IMR-90 (cell line): ENCODE measurements around the gene TMIGD1.

Experiments used
- CTCF ChIP-seq: conservative IDR thresholded peaks from 2 replicates; pipeline ENCODE4 v1.5.1; 2012; ENCODE audit warnings: mild to moderate bottlenecking, low read depth, low read length, improper control_type of control experiment
- MAZ ChIP-seq: IDR thresholded peaks from 2 replicates; pipeline ENCODE4 v1.6.1; 2012; ENCODE audit warnings: low read depth, mild to moderate bottlenecking, low read length, improper control_type of control experiment, moderate library complexity, borderline replicate concordance
- POLR2A ChIP-seq: IDR thresholded peaks from 2 replicates; pipeline ENCODE4 v1.6.1; 2012; ENCODE audit warnings: mild to moderate bottlenecking, low read depth, low read length

DNA sequence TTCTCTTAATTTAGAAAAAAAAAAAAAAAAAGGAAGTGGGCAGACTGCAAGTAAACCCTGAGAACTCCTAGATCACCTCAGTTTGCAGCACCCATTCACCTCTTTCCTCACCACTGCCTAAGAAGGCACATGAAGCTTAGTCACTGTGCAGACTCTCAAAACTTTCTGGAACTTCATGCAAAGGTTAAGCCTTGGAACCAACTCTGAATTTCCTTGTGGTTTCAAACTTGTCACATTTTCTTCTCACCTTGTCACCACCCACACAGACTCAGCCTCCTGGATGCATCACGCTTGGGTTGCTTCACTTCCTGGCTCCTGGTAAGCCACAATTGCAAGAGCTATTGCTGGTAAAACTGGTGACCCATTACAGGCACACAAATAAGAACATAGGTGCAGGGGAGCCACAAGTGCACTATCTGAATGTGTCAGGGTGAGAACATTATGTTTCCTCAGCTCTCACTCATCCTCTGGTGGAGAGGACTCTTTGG is 29.9 kb upstream of the TMIGD1 start:
- no peak for TF ChIP-seq MAZ
- no peak for TF ChIP-seq CTCF
- no peak for TF ChIP-seq POLR2A
